ENCODE results near the gene VPS4A.
"Not testable (repeated sequence)": the region's sequence is repeated elsewhere in the genome, so short reads cannot be mapped to it uniquely, and the experiment has no call there.

Gene VPS4A

DNA sequence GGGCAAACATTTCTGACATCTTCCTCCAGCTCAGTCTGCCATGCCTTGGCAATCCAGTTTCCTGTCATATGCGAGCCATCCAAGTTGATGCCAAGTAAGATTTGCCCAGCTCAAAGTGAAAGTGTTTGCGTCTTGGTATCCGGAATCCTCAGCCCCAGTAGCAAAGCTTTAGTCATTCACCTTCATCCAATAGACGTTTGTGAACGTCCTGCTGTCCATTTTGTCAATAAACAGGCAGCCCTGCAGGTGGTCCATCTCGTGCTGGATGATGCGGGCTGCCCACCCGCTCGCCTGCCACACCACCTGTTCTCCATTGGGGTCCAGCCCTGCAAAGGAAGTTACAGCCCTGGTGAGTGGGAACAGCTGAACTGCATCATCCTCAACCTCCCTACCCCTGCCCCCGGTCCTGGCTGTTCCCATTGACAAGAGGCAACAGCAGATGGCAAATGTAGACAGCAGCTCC is 17.7 kb downstream of the VPS4A start:
- DNase-seq: no peak

DNA sequence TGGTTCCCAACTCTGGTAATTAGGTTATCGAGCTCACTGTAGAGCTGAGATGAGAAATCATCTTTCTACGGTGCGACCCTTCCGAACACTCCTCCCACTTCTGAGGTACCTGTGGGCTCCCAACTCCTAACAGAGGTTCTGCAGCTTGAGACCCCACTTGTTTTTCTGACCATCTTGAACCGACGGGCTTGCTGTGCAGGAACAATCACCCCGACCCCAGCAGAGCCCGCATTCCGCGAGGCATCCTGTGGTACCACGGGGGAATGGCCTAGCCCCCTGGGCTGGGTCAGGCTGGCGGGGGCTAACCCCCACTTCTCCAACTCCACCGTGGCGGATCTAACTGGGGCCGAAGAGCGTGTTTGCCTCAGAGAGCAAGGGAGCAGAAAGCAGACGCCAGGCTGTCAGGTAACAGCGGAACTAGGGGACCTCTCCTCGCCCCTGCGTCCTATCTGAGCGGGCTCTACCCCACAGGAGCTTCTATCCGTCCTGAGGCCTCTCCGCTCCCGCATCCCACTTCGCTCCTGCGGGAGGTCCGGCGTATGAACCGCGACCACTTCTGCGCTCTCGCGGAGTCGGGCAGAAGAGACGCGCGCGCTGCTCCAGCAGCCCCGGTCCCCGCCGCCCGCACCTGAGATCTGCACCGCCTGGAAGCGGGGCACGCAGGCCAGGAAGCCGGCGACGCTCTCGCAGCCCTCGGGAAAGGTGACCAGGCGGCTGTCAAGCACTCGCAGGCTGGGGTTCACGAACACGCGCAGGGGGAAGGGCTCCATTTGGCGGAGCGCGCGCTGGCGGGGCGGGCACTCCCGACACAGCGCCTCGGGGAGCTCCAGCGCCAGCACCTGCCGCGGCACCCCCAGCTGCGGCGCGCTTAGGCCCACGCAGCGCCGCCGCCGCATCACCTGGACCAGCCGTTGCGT is 18.5 kb downstream of the VPS4A start:
- DNase-seq: peak in 2 of 4 experiments; percentile 24 to 30

DNA sequence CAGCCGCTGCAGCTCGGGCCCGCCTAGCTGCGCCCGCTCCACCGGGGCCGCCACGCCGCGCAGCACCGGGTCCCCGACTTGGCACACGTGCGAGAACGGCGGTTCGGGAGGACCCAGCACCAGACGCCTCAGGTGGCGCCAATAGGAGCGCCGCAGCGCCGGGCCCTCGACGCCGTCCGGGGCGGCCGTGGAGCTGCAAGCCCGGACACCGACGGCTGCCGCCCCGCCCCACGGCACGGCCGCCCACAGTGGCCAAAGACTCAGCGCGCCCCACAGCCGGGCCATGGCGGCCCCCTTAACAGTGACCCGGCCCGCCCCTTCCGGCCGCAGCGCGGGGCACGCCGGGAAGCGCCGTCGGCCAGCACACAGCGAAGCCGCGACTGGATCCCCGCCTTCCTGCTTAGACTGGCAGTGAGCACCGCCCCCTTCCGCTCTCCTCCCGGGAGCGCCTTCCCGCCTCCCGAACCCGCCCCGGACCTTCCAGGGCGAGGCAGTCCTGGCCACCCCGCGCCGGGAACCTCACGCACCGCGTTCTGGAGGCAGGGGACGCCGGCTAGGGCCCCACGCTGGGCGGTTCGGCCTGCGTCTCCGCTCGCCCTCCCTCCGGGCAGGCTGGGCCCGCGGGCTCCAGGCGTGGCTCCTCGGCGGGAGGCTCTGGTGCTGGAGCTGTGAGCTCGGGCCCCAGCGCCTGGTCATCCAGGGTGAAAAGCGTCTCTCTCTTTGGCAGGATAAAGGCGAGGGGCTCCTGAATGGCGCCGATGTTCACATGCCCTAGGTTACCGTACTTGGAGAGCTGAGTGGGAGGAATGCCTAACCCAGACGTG is 19.3 kb downstream of the VPS4A start, which contains the start of gene PDF:
Gene PDF, minus strand, starts transcription at position 303 of the 824 bp plus-strand sequence. Its CDS starts 18 bp downstream, at position 285.
- DNase-seq: peak; percentile 61 to 67 (median 63)

DNA sequence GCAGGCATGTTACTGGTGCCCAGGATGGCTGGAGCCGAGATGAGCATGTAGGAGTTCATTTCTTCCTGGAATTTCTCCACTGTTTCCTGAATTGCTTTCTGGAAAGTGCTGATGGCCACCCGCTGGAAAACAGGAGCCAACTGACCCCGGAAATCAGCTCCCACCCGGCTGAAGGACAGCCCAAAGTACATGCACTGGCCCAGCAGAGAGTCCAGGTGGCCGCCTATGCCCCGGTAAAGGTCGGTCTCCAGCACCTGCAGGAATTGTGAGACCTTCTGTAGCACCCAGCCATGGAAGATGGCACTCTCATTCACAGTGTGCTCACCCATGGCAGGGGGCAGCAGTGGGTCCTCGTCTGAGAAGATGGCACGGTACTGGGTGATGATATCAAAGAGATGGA is 23.5 kb downstream of the VPS4A start:
- no peak for DNase-seq

DNA sequence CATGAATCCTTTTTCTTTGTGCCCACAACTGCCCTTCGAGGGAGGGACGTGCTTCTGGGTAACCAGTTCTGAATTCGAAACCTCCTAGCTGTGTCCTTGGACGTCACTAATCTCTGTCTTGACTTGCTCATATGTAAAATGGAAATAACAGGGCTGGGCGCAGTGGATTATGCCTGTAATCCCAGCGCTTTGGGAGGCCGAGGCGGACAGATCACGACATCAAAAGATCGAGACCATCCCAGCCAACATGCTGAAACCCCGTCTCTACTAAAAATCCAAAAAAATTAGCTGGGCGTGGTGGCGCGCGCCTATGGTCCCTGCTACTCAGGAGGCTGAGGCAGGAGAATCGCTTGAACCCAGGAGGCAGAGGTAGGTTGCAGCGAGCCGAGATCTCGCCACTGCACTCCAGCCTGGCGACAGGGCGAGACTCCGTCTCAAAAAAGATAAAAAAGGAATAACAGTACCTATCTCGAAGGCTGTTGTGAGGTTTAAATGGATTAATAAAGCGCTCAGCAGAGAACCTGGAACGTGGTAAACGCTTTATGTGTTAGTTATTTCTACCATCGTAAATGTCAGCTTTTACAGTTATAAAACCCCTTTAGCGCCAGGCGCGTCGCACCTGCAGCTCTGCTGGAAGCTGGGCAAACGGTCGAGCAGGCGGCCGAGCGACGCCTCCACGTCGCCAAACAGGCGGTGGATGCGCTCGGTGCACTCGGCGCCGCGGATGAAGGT is 27.6 kb downstream of the VPS4A start:
- DNase-seq: no peak

DNA sequence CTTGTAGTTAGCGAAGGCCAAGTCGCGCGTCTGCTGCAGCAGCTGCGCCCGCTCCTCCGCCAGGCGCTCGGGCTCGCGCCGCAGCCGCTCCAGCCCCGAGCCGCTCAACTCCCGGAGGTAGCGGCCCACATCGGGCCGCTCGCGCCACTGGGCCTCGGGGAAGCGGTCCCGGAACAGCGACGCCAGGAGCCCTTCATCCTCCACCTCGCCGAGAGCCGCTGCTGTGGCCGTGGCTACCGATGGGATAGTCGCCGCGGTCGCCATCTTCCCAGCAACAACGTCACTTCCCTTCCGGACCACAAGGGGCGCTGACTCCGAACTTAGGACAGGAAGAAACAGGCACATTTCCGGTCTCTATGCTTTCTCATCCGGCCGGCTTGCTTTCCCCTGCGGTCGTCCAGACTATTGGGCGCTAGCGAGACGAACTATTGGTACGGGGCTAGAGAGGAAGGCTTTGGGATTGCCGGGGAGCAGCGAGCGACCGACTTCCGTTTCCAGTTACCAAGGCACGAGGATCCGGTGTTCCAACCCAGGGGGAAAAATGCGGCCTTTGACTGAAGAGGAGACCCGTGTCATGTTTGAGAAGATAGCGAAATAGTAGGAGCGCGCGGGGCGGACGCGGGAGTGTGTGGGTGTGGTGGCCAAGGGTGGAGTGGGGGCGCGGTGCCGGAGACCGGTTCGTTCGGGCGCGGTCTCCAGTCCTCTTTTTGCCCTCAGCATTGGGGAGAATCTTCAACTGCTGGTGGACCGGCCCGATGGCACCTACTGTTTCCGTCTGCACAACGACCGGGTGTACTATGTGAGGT is 28.3 kb downstream of the VPS4A start, which contains the start of the genes COG8 and NIP7:
Gene COG8, minus strand, starts transcription at position 276 of the 806 bp plus-strand sequence. Its CDS starts 12 bp downstream, at position 264.
Gene NIP7, plus strand, starts transcription at position 484 of the 806 bp plus-strand sequence. Its CDS starts 58 bp downstream, at position 542.
- DNase-seq: peak; percentile 70 to 87 (median 80)

DNA sequence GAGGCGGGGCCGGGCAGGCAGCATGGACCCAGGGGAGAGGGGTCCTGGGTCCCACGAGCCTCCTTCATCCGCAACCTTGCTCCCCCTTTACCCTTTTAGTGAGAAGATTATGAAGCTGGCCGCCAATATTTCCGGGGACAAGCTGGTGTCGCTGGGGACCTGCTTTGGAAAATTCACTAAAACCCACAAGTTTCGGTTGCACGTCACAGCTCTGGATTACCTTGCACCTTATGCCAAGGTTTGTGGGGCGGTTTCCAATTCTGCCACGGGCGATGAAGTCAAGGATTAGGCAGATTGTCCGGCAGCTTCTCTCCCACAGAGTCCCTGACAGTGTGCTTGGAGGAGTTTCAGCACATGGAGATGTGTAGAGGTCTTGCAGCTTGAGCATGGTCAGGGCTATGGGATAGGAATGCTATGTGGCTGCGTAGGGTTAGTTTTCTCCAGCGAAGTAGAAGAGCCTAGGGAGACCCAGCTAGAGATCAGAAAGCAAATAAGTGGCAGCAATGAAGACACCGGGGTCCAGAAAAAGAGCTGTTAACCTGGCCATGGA is 29.0 kb downstream of the VPS4A start:
- DNase-seq: no peak

DNA sequence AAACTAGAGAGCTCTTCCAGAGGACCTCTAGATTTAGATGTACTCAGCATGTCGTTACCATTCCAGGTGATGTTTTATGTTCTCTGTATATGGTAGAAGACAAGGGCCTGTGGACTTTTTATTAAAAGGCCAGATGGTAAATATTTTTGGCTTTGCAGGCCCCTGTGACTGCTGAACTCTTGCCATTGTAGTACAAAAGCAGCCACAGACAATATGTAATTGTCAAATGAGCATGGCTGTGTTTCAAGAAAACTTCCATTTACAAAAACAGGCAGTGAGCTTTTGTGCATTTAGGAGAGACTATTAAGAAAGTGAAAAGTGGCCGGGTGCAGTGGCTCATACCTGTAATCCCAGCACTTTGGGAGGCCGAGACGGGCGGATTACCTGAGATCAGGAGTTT is 33.0 kb downstream of the VPS4A start:
- no peak for DNase-seq

DNA sequence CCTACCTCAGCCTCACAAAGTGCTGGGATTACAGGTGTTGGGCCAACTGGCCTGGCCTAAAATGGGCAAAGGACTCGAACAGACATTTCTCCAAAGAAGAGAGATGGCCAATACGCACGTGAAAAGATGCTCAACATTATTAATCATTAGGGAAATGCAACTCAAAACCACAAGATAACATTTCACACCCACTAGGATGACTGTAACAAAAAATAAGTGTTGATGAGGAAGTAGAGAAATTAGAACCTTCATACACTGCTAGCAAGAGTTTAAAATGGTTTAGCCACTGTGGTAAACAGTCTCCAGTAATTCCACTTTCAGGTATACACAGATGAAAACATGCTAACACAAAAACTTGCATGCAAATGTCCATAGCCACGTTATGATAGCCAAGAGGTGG is 34.8 kb downstream of the VPS4A start:
- no peak for DNase-seq

DNA sequence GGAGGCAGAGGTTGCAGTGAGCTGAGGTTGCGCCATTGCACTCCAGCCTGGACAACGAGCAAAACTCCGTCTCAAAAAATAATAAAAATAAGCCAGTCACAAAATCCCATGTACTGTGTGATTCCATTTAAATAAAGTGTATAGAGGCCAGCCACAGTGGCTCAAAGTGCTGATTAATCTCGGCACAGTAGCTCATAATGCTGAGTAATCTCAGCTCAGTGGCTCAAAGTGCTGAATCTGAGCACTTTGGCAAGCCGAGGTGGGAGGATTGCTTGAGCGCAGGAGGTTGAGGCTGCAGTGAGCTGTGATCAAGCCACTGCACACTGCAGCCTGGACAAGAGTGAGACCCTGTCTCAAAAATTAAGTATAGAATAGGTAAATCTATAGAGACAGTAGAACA is 35.5 kb downstream of the VPS4A start:
- DNase-seq: no peak

DNA sequence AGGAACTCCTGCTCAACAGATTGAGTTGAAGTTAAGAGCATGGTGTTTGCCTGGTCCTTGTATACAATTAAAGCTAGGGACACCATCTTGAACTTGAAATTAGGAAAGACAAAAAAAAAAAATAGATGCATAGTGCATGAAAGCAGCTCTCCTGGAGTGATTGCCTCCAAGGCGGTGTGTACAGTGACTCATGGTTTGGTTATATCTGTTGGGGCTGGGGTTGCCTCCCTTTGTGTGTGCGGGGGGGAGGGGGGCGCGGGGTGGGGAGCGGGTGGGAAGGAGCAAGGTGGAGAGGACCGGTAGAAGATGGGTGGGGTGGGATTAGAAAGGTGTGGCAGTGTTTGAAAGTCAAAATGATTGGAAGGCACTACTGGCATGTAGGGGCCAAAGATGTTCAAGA is 37.1 kb downstream of the VPS4A start:
- no peak for DNase-seq

DNA sequence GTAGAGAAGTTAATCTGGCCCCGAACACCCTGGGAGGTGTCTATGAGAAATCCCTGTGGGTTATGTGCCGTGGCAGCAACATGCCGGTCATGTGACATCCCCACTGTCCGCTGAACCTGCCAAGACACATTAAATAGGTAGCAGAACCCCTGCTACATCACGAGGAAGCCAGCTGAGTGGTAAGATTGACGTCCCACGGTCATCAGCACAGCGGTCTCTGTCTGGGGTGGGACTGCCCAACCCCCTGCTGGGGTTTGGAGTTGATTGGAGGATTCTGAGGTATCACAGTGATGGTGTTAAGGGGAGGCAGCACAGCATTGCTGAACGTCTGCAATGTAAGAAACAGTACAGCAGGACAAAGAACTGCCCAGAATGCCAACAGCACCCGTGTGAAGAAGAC is 38.4 kb downstream of the VPS4A start:
- no peak for DNase-seq

DNA sequence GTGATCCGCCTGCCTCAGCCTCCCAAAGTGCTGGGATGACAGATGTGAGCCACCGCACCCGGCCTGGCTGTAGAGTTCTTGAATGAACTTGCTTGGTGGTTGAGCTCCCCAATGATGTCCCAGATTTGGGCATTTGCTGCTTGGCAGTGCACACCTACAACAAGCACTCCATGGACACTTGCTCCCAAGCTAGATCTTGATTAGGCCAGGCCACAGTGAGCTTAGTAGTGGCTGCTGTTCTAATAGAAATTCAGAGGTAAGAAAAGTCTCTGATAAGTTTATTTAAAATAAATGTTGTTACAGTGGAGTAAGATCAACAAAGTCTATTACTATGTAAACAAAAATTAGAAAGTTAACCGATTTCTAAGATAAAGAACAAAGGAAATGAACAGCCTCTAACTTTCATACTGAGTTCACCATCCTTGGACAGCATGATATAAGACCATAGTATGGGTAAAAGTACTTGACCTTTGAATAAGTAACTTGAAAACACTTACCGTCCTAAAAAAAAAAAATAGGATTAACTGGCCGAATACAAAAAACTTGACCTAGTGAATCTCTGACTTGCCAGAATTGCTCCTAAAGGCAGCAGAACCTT is 39.5 kb downstream of the VPS4A start:
- DNase-seq: no peak

DNA sequence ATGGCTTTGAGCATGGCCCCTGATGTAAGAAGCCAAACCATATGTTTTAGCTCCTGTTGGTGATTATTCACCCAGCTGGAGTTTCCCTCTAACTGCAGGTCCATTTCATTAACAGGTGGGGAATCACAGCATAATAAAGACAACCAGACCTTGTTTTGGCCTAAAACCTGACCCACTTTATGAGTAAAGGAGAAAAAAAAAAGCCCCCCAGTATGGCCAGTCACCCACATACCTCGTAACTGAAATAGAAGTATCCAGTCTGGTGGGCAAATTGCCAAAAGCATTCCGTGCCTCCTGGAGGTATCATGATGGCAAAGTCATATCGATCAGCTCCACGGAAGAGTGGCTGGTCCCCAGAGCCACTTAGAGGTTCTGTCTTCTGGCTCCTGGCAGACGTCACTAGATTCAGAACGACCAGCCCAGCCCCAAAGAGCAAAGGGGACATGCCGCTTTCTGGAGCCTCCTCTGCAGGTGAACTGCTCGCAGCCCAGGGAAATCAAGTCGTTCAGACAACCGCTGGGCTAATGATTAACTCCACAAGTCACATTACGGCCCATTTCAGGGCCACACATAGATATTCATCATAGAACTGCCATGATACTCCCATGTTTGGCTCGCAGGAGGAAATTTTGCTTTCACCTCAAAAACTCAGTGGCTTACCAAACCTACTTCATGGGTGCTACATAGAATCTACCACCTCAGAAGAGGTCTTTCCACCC is 40.3 kb downstream of the VPS4A start, which contains the start of gene TMED6:
Gene TMED6, minus strand, starts transcription at position 478 of the 719 bp plus-strand sequence. Its CDS starts 33 bp downstream, at position 445.
- DNase-seq: no peak

DNA sequence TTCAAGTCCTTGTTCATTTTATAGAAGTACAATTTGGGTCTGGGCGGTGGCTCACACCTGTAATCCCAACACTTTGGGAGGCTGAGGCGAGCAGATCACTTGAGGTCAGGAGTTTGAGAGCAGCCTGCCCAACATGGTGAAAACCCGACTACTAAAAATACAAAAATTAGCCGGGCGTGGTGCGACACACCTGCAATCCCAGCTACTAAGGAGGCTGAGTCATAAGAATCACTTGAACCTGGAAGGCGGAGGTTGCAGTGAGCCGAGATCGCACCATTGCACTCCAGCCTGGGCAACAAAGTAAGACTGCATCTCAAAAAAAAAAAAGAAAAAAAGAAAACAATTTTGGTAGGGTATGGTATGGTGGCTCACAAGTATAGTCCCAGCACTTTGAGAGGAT is 48.9 kb downstream of the VPS4A start:
- DNase-seq: not testable (repeated sequence)

DNA sequence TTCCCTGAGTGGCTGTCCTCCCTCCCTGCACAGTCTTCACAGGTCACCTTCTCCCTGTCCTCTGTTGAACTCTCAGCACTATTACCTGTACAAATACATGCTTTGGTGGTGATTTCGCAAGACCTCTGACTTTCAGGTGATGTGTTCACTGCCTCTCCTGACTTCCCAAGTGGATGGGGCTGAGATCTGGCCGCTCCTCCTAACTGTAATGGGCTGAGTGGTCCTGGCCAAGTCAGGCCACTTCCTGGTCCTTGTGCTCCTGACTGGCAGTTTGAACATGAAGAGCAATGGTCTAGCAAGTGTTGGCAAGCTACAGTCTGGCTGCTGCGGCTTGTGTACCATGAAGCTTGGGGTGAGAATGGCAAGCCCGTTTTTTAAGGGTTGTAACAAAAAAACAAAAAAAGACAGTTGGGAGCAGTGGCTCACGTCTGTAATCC is 52.1 kb downstream of the VPS4A start:
- no peak for DNase-seq

DNA sequence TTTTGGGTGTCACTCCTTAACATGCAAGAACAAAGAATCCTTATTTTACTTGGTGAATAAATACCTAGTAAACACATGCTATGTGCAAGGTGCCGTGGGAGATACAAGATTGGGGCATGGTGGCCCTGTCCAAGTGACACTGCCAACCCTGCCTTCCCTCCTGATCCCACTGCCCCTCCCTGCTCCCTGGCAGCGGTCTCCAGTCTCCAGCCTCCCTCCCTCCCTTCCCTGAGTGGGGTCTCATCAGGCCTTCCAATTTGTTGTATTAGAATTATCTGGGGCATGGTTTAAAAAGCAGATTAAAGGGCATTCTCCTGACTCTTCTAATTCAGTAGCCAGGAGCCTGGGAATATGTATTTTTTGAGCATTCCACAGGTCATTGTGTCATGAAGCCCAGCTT is 52.9 kb downstream of the VPS4A start:
- no peak for DNase-seq

DNA sequence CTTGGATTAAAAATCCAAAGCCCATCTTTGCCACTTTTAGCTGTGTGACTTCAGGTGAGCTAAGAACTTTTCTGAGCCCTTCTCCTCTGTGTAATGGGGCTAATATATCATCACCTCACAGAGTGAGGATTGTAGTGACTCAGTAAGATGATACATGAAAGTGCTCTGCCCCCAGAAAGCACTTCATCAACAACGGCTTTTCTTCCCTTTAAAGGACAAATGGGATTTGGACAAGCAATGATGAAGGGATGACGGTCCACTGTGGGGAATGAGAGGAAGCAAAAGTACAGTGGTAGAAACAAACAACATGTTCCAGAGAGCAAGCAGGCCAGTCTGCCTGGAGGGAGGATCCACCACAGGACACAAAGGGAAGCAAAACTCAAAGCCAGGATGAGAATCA is 54.8 kb downstream of the VPS4A start:
- no peak for DNase-seq

DNA sequence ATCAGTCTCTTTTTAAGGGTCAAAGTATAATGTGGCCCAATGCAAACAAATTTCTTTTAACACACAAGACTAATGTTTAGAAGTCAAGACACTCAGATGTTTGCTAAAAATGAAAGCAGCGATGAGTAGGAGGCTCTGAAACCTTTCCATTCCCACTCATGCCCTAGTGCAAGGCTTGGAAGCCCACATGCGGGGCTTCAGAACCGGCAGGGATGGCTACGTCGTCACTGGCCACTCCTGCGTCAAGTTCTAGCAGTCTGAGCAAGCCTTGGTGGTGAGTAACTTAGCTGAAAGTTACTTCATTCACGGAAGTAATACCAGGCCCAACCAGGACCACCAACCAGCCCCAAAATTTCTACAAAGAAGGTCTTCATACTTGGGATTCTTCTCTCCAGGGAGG is 55.3 kb downstream of the VPS4A start:
- no peak for DNase-seq

DNA sequence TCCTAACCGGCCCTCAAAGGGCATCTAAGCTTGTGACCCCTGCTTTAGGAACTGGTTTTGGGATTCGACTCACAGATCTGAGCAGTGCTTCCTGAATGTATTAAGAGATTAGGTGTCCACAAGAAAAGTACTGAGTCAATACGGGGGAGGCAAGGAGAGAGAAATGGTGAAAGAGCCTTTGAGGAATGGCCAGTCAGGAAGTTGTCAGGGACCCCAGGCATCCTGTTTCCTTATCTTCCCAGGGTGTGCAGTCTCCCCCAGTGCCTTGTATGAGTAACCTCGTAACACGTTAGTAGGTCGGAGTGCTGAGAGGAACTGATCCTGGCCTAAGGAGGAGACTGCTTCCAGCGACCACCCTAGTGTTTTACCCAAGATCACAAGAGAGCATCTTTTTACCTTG is 56.8 kb downstream of the VPS4A start:
- no peak for DNase-seq
